ENCODE measurements around the gene ORC3.

The ORC3 gene

GRCh38 chr6:87673237-87673636 is 83.3 kb downstream of the ORC3 start:
- no peaks in the 10 kb centered on the region for H3K9me3 ChIP-seq
- intact Hi-C loops (cut with DNase I; ENCODE audit: low total_unique reads), result no loop called here
- H3K4me3 ChIP-seq, result no peak overlapping the region
- H3K4me1 ChIP-seq, result peaks cover 0 to 11% (median 0%) of the 10 kb centered on the region in 4 donors
- no peak for TF ChIP-seq CTCF (IDR thresholded peaks at IDR 0.05)
- H3K27ac ChIP-seq, result no peak overlapping the region
- no peaks in the 10 kb centered on the region for H3K27me3 ChIP-seq
- no peak for DNase-seq
- peaks cover 30 to 83% (median 53%) of the 10 kb centered on the region in 3 donors for H3K36me3 ChIP-seq

GRCh38 chr6:87674290-87674689 is 84.4 kb downstream of the ORC3 start:
- Histone ChIP-seq H3K4me3 (no peak overlapping the region), H3K27ac (no peak overlapping the region), H3K27me3 (no peaks in the 10 kb centered on the region), H3K9me3 (no peaks in the 10 kb centered on the region), H3K36me3 (peaks cover 30 to 83% (median 53%) of the 10 kb centered on the region in 3 donors), H3K4me1 (peaks cover 0 to 11% (median 0%) of the 10 kb centered on the region in 4 donors)
- no peak for DNase-seq
- no peak for TF ChIP-seq CTCF (IDR thresholded peaks at IDR 0.05)
- intact Hi-C loops (cut with DNase I; ENCODE audit: low total_unique reads), result no loop called here

- DNase-seq, result no peak
- Histone ChIP-seq H3K4me3 (no peak overlapping the region), H3K4me1 (peaks cover 0 to 14% (median 0%) of the 10 kb centered on the region in 4 donors), H3K36me3 (peaks cover 30 to 75% (median 53%) of the 10 kb centered on the region in 3 donors), H3K9me3 (no peaks in the 10 kb centered on the region), H3K27me3 (no peaks in the 10 kb centered on the region), H3K27ac (no peak overlapping the region)
- no peak for TF ChIP-seq CTCF (IDR thresholded peaks at IDR 0.05)
- intact Hi-C loops (cut with DNase I; ENCODE audit: low total_unique reads), result no loop called here
These were observed 85.2 kb downstream of the ORC3 start for GRCh38 chr6:87675004-87675681.

- H3K4me1 ChIP-seq, result peaks cover 0 to 68% (median 0%) of the 10 kb centered on the region in 4 donors
- intact Hi-C loops (cut with DNase I; ENCODE audit: low total_unique reads), result no loop called here
These were observed 92.4 kb downstream of the ORC3 start for GRCh38 chr6:87682310-87682709.

GRCh38 chr6:87683890-87684289 is 94.0 kb downstream of the ORC3 start:
- DNase-seq, result no peak
- H3K36me3 ChIP-seq, result peaks cover 0 to 5% (median 0%) of the 10 kb centered on the region in 3 donors
- no peak overlapping the region for H3K27ac ChIP-seq
- no peak overlapping the region for H3K4me3 ChIP-seq
- H3K27me3 ChIP-seq, result no peaks in the 10 kb centered on the region
- TF ChIP-seq CTCF (IDR thresholded peaks at IDR 0.05), result no peak
- H3K9me3 ChIP-seq, result no peaks in the 10 kb centered on the region
- intact Hi-C loops (cut with DNase I; ENCODE audit: low total_unique reads), result no loop called here
- H3K4me1 ChIP-seq, result peaks cover 0 to 81% (median under 1%) of the 10 kb centered on the region in 4 donors

More at GRCh38 chr6:87682310-87682709, 92.4 kb downstream of the ORC3 start:
- no peaks in the 10 kb centered on the region for H3K9me3 ChIP-seq
- DNase-seq, result no peak
- peaks cover 8 to 21% (median 10%) of the 10 kb centered on the region in 3 donors for H3K36me3 ChIP-seq
- no peak for TF ChIP-seq CTCF (IDR thresholded peaks at IDR 0.05)
- no peak overlapping the region for H3K4me3 ChIP-seq
- no peak overlapping the region for H3K27ac ChIP-seq
- no peaks in the 10 kb centered on the region for H3K27me3 ChIP-seq
